ENCODE results near the gene SCAP. TPM values are rescaled to one million over a fixed set of nuclear protein-coding genes. Genes with fewer than 3 reads are reported as not detected.

Gene SCAP
- total and polyA plus RNA-seq, 4 donors: 44.1 to 91.8 (median 47.4) TPM

- no peaks in the 10 kb centered on the region for H3K27me3 ChIP-seq (ENCODE audit: control insufficient read depth in 3 of 3, insufficient read depth in 3 of 3, low read length in 2 of 3)
- H3K9ac ChIP-seq (ENCODE audit: insufficient read depth in 1 of 2, low read length in 2 of 2): no peak overlapping the region
- no peak overlapping the region for H3K27ac ChIP-seq (ENCODE audit: low read depth in 1 of 2, low read length in 1 of 2)
- TF ChIP-seq, protein P1, sequence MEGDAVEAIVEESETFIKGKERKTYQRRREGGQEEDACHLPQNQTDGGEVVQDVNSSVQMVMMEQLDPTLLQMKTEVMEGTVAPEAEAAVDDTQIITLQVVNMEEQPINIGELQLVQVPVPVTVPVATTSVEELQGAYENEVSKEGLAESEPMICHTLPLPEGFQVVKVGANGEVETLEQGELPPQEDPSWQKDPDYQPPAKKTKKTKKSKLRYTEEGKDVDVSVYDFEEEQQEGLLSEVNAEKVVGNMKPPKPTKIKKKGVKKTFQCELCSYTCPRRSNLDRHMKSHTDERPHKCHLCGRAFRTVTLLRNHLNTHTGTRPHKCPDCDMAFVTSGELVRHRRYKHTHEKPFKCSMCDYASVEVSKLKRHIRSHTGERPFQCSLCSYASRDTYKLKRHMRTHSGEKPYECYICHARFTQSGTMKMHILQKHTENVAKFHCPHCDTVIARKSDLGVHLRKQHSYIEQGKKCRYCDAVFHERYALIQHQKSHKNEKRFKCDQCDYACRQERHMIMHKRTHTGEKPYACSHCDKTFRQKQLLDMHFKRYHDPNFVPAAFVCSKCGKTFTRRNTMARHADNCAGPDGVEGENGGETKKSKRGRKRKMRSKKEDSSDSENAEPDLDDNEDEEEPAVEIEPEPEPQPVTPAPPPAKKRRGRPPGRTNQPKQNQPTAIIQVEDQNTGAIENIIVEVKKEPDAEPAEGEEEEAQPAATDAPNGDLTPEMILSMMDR (IDR thresholded peaks at IDR 0.05; ENCODE audit: control extremely low read depth, extremely low read depth): no peak
- no peak overlapping the region for H3K4me3 ChIP-seq
- no peaks in the 10 kb centered on the region for H3K4me1 ChIP-seq (ENCODE audit: control insufficient read depth in 5 of 5, insufficient read depth in 5 of 5, low read length in 5 of 5)
- 92 to 93% methylated on average over 24 of the region's 24 CpGs for WGBS, 2 donors
- no peaks in the 10 kb centered on the region for H3K9me3 ChIP-seq (ENCODE audit: control insufficient read depth in 4 of 4, insufficient read depth in 3 of 4, low read length in 3 of 4)
- H3K36me3 ChIP-seq (ENCODE audit: control insufficient read depth in 4 of 4, insufficient read depth in 4 of 4, low read length in 4 of 4): peaks cover 8 to 92% (median 22%) of the 10 kb centered on the region in 4 donors
- DNase-seq: no peak
- ATAC-seq (ENCODE audit: insufficient read depth, low FRiP score): no peak
Observed at GRCh38 chr3:47411696-47412452, 63.9 kb downstream of the SCAP start.

DNA sequence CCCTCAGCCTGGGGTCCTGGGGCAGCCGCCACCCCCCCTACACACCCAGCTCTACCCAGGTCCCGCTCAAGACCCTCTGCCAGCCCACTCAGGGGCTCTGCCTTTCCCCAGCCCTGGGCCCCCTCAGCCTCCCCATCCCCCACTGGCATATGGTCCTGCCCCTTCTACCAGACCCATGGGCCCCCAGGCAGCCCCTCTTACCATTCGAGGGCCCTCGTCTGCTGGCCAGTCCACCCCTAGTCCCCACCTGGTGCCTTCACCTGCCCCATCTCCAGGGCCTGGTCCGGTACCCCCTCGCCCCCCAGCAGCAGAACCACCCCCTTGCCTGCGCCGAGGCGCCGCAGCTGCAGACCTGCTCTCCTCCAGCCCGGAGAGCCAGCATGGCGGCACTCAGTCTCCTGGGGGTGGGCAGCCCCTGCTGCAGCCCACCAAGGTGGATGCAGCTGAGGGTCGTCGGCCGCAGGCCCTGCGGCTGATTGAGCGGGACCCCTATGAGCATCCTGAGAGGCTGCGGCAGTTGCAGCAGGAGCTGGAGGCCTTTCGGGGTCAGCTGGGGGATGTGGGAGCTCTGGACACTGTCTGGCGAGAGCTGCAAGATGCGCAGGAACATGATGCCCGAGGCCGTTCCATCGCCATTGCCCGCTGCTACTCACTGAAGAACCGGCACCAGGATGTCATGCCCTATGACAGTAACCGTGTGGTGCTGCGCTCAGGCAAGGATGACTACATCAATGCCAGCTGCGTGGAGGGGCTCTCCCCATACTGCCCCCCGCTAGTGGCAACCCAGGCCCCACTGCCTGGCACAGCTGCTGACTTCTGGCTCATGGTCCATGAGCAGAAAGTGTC is 64.7 kb downstream of the SCAP start:
- peaks cover 8 to 98% (median 23%) of the 10 kb centered on the region in 4 donors for H3K36me3 ChIP-seq (ENCODE audit: control insufficient read depth in 4 of 4, insufficient read depth in 4 of 4, low read length in 4 of 4)
- H3K27me3 ChIP-seq (ENCODE audit: control insufficient read depth in 3 of 3, insufficient read depth in 3 of 3, low read length in 2 of 3): no peaks in the 10 kb centered on the region
- no peak for DNase-seq
- 96 to 97% methylated on average over 30 of the region's 30 CpGs for WGBS, 2 donors
- TF ChIP-seq, protein P1 (IDR thresholded peaks at IDR 0.05; ENCODE audit: control extremely low read depth, extremely low read depth): no peak
- ATAC-seq (ENCODE audit: insufficient read depth, low FRiP score): no peak
- no peak overlapping the region for H3K27ac ChIP-seq (ENCODE audit: low read depth in 1 of 2, low read length in 1 of 2)
- H3K4me3 ChIP-seq: no peak overlapping the region
- peaks cover 0 to 2% (median 0%) of the 10 kb centered on the region in 5 donors for H3K4me1 ChIP-seq (ENCODE audit: control insufficient read depth in 5 of 5, insufficient read depth in 5 of 5, low read length in 5 of 5)
- H3K9ac ChIP-seq (ENCODE audit: insufficient read depth in 1 of 2, low read length in 2 of 2): no peak overlapping the region
- H3K9me3 ChIP-seq (ENCODE audit: control insufficient read depth in 4 of 4, insufficient read depth in 3 of 4, low read length in 3 of 4): no peaks in the 10 kb centered on the region

DNA sequence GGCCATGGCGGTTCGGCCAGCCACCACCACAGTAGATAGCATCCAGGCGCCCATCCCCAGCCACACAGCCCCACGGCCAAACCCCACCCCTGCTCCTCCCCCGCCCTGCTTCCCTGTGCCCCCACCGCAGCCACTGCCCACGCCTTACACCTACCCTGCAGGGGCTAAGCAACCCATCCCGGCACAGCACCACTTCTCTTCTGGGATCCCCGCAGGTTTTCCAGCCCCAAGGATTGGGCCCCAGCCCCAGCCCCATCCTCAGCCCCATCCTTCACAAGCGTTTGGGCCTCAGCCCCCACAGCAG is 65.4 kb downstream of the SCAP start:
- ATAC-seq (ENCODE audit: insufficient read depth, low FRiP score) (no peak), DNase-seq (no peak)
- WGBS, 2 donors: 83 to 86% methylated on average over 10 of the region's 10 CpGs
- no peak overlapping the region for H3K27ac ChIP-seq (ENCODE audit: low read depth in 1 of 2, low read length in 1 of 2)
- no peak overlapping the region for H3K4me3 ChIP-seq
- H3K27me3 ChIP-seq (ENCODE audit: control insufficient read depth in 3 of 3, insufficient read depth in 3 of 3, low read length in 2 of 3): no peaks in the 10 kb centered on the region
- no peak overlapping the region for H3K9ac ChIP-seq (ENCODE audit: insufficient read depth in 1 of 2, low read length in 2 of 2)
- peaks cover 0 to 2% (median 0%) of the 10 kb centered on the region in 5 donors for H3K4me1 ChIP-seq (ENCODE audit: control insufficient read depth in 5 of 5, insufficient read depth in 5 of 5, low read length in 5 of 5)
- no peaks in the 10 kb centered on the region for H3K9me3 ChIP-seq (ENCODE audit: control insufficient read depth in 4 of 4, insufficient read depth in 3 of 4, low read length in 3 of 4)
- TF ChIP-seq, protein P1 (IDR thresholded peaks at IDR 0.05; ENCODE audit: control extremely low read depth, extremely low read depth): no peak
- H3K36me3 ChIP-seq (ENCODE audit: control insufficient read depth in 4 of 4, insufficient read depth in 4 of 4, low read length in 4 of 4): peaks cover 8 to 97% (median 23%) of the 10 kb centered on the region in 4 donors

Measured in lung (tissue), 12 donors.